ENCODE measurements around the gene DENND6B. TPM values are rescaled to one million over a fixed set of nuclear protein-coding genes. Genes with fewer than 3 reads are reported as not detected.
"Not testable (repeated sequence)": the region's sequence is repeated elsewhere in the genome, so short reads cannot be mapped to it uniquely, and the experiment has no call there.

Gene DENND6B
- polyA plus RNA-seq, 3 donors, result 11.9 to 21.1 (median 16.8) TPM

DNA sequence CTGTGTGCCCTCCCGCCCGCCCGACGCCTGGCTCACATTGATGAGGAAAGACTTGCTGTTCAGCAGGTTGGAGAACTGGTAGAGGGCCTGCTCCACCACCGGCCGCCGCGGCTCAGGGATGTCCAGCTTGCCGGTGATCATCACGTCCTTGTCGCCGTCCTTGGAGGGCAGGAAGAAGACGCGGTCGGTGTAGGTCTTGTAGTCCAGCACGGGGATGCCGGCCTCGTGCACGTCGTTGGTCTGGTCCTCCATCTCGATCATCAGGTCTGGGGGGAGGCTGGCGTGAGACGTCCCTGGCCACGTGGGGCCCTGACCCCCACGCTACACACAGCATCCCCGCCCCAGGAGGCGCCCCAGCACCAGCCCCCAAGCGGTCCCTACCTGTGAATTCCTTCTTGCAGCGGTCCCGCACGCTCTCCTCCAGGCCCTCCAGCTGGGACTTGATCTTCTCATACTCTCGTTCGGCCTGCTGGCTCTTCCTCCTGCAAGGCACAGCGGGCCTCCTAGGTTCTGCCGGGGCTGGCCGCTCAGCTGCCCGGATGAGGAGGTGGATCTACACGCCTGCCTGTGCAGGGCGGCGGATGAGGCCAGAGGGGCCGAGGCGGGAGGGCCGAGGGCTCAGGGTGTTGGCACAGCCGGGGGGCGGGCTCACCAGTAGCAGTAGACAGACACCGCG, 46.0 kb downstream of the DENND6B start:
- DNase-seq (ENCODE audit: extremely low read depth in 1 of 11, low read depth in 9 of 11, low spot score in 4 of 11), result no peak

- no peak for DNase-seq (ENCODE audit: extremely low read depth in 1 of 11, low read depth in 9 of 11, low spot score in 4 of 11)
Measured at GRCh38 chr22:50280022-50280707, 46.6 kb downstream of the DENND6B start.

DNA sequence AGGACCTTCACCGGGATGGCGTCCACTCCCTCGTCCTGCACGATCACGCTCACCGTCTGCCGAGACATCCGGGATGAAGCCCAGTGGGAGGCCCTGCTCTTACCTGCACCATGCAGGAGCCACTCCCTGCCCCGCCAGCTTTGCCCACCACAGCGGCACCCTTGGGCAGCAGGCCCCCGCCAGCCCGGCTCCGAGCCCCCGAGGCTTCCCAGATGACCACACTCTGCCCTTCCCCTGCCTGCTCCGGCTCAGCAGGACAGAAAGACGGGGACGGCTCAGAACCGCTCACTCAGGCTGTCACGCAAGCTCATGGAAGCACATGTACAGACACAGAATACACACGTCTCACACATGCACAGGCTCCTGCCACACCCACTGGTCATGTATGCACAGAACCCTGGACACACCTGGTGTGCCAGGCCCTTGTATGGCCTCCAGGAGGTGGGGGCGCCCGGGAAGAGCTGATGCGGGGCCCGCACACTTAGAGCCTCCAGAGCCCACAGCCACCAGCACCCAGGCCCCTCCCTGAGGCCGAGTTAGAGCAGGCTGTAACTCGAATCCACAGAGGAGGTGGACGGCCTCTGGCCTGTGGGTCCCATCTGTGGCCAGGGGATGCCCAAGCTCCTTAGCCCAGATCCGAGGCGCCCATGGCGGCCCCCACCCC, 47.7 kb downstream of the DENND6B start:
- no peak for DNase-seq (ENCODE audit: extremely low read depth in 1 of 11, low read depth in 9 of 11, low spot score in 4 of 11)

- no peak for DNase-seq (ENCODE audit: extremely low read depth in 1 of 11, low read depth in 9 of 11, low spot score in 4 of 11)
Measured at GRCh38 chr22:50278461-50278860, 48.4 kb downstream of the DENND6B start.

DNA sequence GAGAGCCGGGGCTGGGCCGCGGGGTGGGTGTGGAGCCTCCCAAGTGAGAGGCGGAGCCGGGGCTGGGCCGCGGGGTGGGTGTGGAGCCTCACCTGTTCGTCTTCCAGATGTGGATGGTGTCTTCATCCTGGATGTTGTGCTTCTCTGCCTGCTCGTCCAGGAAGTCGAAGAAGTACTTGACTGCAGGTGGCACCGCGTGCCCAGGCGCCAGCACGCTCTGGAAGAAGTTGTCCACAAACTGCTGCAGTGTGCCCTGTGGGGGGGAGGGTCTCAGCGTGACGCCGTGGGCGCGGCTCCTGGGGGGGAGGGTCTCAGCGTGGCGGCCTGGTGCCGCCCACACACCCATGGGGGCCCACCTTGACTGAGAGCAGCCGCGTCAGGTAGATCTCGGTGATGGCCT, 49.1 kb downstream of the DENND6B start:
- DNase-seq (ENCODE audit: extremely low read depth in 1 of 11, low read depth in 9 of 11, low spot score in 4 of 11), result no peak

DNA sequence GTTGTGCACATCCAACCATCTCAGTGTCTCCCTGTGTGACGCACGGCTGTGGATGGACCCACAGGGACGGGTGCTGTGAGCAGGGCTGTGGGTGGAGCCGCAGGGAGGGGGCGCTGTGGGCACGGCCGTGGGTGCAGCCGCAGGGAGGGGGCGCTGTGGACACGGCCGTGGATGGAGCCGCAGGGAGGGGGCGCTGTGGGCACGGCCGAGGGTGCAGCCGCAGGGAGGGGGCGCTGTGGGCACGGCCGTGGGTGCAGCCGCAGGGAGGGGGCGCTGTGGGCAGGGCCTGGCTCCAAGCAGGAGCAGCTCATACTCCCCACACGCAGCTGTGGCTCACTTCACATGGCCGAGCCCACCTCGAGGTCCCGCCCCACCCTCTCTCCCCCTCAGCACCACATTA, 50.7 kb downstream of the DENND6B start:
- DNase-seq (ENCODE audit: extremely low read depth in 1 of 11, low read depth in 9 of 11, low spot score in 4 of 11), result no peak

GRCh38 chr22:50275181-50276055, 51.4 kb downstream of the DENND6B start:
- no peak for DNase-seq (ENCODE audit: extremely low read depth in 1 of 11, low read depth in 9 of 11, low spot score in 4 of 11)

DNA sequence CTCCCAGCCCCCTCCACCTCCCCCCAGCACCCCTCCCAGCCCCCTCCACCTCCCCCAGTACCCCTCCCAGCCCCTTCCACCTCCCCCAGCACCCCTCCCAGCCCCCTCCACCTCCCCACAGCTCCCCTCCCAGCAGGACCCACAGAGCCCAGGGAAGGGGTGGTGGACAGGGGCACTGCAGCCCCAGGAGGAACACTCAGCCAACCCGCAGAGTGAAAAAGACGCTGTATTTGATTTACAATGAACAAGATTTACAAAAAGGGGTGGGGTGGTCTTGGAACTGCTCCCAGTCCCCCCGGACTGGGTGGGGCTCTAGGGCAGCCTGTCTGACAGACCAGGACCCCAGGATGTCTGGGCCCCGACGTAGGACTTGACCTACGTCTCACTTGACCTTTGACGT, 52.0 kb downstream of the DENND6B start:
- DNase-seq (ENCODE audit: extremely low read depth in 1 of 11, low read depth in 9 of 11, low spot score in 4 of 11), result no peak

DNA sequence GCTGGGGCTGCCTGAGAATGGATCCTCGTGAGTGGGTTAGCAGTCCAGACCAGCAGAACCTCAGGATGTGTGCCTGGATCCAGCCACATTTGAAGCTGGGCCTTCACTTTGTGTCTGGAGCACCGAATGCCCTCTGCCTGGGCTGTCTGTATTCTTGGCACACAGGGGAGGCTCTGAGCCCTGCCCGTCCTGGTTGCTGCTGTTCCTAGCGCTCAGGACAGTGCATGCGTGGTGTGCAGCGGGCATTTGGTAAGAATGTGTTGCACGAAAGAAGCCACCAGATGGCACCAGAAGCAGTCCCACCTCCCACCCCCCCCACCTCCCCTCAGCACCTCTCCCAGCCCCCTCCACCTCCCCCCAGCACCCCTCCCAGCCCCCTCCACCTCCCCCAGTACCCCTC, 52.5 kb downstream of the DENND6B start:
- DNase-seq (ENCODE audit: extremely low read depth in 1 of 11, low read depth in 9 of 11, low spot score in 4 of 11), result no peak

DNA sequence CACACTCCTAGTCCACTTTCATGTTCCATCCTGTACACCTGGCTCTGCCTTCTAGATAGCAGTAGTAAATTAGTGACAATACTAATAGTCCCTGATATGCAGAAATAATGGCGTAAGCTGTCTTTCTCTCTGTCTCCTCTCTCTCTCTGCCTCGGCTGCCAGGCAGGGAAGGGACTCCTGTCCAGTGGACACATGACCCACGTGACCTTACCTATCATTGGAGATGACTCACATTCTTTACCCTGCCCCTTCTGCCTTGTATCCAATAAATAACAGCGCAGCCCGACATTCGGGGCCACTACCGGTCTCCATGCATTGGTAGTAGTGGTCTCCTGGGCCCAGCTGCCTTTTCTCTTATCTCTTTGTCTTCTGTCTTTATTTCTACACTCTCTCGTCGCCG, 53.0 kb downstream of the DENND6B start:
- DNase-seq (ENCODE audit: extremely low read depth in 1 of 11, low read depth in 9 of 11, low spot score in 4 of 11), result not testable (repeated sequence)

- not testable (repeated sequence) for DNase-seq (ENCODE audit: extremely low read depth in 1 of 11, low read depth in 9 of 11, low spot score in 4 of 11)
Measured at GRCh38 chr22:50273352-50273751, 53.5 kb downstream of the DENND6B start.

DNA sequence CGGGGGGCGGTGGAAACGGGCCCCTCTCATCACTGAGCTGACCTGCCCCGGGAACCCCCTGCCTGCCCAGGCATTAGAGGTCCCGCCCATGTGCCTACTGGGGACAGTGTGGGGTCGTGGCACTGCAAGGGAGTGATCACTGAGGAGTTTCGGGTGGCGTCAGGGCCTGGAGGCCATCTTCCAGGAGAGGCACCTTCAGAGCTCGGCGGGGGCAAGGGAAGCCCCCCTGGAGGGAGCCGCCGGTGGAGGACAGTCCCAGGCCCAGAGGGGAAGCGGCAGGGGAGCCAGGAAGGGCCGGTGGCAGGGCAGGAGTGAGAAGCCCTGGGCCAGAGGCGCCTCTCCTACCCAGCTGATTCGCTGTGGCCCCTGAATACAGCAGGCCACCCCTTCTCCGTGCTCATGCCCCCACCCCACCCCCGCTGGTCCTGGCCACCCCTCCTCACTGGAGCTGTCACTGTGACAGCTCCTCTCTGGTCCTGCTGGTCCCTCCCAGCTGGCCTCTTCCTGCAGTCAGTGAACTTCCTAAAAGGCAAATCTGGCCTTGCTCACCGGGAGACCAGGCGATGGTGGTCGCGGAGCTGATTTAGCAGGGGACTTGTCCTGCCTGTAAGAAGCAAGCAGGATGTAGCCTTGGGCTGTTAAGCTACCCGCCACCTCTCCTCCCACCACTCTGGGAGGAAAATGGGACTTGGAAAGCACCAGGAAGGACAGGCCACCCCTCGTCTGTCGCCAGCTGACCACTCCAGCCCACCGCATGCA, 54.6 kb downstream of the DENND6B start:
- no peak for DNase-seq (ENCODE audit: extremely low read depth in 1 of 11, low read depth in 9 of 11, low spot score in 4 of 11)

GRCh38 chr22:50271519-50271970, 55.3 kb downstream of the DENND6B start:
- no peak for DNase-seq (ENCODE audit: extremely low read depth in 1 of 11, low read depth in 9 of 11, low spot score in 4 of 11)

GRCh38 chr22:50270666-50271394, 56.0 kb downstream of the DENND6B start:
- no peak for DNase-seq (ENCODE audit: extremely low read depth in 1 of 11, low read depth in 9 of 11, low spot score in 4 of 11)

DNA sequence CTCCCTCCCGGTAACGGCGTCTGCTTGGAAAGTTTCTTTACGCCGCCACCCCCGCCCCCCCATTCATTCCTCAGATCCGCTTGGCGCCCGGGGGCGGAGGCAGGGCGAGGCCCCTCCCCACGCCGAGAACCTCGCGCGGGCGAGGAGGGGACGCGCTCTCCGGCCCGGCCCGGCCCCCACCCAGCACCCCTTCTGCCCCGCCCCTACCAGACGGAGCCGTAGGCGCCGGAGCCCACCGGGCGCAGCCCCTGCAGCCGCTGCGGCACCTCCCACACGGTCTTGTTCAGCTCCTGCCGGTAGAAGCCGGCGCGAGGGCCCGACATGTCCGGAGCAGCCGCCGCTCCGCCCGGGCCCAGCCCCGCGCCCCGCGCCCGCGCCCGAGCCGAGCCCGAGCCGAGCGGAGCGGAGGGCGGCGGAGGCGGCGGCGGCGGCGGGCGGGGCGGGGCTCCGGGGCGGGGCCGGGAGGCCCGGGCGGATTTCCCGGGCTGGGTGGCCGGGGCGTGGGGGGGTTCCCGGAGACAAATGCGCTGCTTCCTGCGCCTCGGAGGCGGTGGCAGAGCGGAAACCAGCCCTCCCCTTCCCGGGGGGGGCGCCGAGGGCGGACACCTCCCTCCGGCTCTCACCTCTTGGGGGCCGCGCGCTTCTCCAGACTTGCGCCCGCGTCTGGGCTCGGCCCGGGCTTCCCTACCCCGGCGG, 56.7 kb downstream of the DENND6B start, which contains the start of gene MAPK11:
TSS of gene MAPK11 (minus strand) at position 411 of the 696 bp plus-strand sequence. CDS start at position 323, 88 bp downstream.
- no peak for DNase-seq (ENCODE audit: extremely low read depth in 1 of 11, low read depth in 9 of 11, low spot score in 4 of 11)

- DNase-seq (ENCODE audit: extremely low read depth in 1 of 11, low read depth in 9 of 11, low spot score in 4 of 11), result no peak
Measured at GRCh38 chr22:50269573-50269969, 57.2 kb downstream of the DENND6B start.

DNA sequence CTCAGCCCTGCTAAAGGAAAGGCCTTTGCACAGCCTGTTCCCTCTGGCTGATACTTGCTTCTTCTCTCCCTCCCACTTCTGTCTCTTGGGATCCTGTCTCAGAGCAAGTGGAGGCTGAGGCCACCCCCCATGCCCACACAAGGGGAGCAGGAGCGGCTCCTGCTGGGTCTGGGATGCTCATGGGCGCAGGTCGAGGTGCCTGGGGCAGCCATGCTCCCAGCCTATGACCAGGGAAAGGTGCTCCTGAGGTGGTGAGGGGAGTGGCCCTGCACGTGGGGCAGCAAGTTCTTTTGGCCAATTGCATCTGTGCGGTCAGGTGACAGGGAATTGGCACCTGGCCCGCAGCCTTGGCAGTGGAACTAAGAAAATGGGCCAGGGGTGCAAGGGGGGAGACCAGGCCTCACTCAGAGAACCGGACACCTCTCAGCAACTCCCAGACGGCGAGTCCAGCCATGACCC, 58.1 kb downstream of the DENND6B start:
- no peak for DNase-seq (ENCODE audit: extremely low read depth in 1 of 11, low read depth in 9 of 11, low spot score in 4 of 11)

Measured in renal cortex interstitium (tissue), 11 donors.